Panc1 (cell line): Measurements from ENCODE around the gene GFY. TPM values are rescaled to one million over a fixed set of nuclear protein-coding genes. Genes with fewer than 3 reads are reported as not detected.

ENCODE experiments used
- ATAC-seq: fragments of 200-7000 bp; cut with Tn5 transposase; 2 replicates; pipeline ENCODE4 v1.9.1; 2020; ENCODE audit warnings: mild to moderate bottlenecking, moderate library complexity
- BruUV-seq: library from RNA; stranded (reverse); fragments of 400-500 nt; replicated peaks from 2 replicates; lab custom pipeline; 2021; lab: Mats Ljungman, UMichigan
- CTCF ChIA-PET: fragments of 300-600 bp; sonication (Branson Sonifier 250); formaldehyde crosslinking; loops from one replicate; lab custom pipeline; 2022; ENCODE audit warnings: antibody characterized with exemption; lab: Charles Lee
- POLR2A ChIA-PET: fragments of 300-600 bp; sonication (Branson Sonifier 250); formaldehyde crosslinking; loops from one replicate; lab custom pipeline; 2022; ENCODE audit warnings: antibody characterized with exemption; lab: Charles Lee
- DNase-seq: peaks from one replicate; pipeline ENCODE4 v3.0.0-alpha.2; 2010; ENCODE audit warnings: low read depth, low spot score
- H3K27ac ChIP-seq: 2 replicates; pipeline ENCODE4 v1.5.1; 2011; ENCODE audit warnings: mild to moderate bottlenecking, low read length, inconsistent platforms
- H3K27me3 ChIP-seq: fragments of 200-500 bp; sonication (Bioruptor generic); 2 replicates; pipeline ENCODE4 v1.6.0; 2014; ENCODE audit warnings: low read length, inconsistent platforms; ENCODE audit not compliant: control insufficient read depth, insufficient read depth
- H3K36me3 ChIP-seq: fragments of 200-500 bp; sonication (Bioruptor generic); 2 replicates; pipeline ENCODE4 v1.5.1; 2014; ENCODE audit warnings: inconsistent platforms, mild to moderate bottlenecking, low read length, moderate library complexity; ENCODE audit not compliant: control insufficient read depth, insufficient read depth
- H3K4me1 ChIP-seq: 2 replicates; pipeline ENCODE4 v1.5.1; 2011; ENCODE audit warnings: inconsistent platforms, mild to moderate bottlenecking, low read length, moderate library complexity; ENCODE audit not compliant: control insufficient read depth, insufficient read depth
- H3K4me3 ChIP-seq, 2 experiments: 2 replicates each; pipeline ENCODE4 v1.5.1; 2011 to 2012; ENCODE audit warnings: low read depth in 2 of 2, low read length in 2 of 2, mild to moderate bottlenecking in 2 of 2, inconsistent platforms in 1 of 2, moderate library complexity in 1 of 2
- H3K9me3 ChIP-seq: fragments of 200-500 bp; sonication (Bioruptor generic); 2 replicates; pipeline ENCODE4 v1.5.1; 2014; ENCODE audit warnings: low read depth, mild to moderate bottlenecking, inconsistent platforms, low read length, moderate library complexity; ENCODE audit not compliant: control insufficient read depth, insufficient read depth
- CTCF ChIP-seq: fragments of 450-650 bp; IDR thresholded peaks from 2 replicates; pipeline ENCODE4 v1.5.1; 2017; ENCODE audit warnings: mild to moderate bottlenecking
- POLR2AphosphoS5 ChIP-seq: IDR thresholded peaks from 2 replicates; pipeline ENCODE4 v1.6.1; 2012; ENCODE audit warnings: mild to moderate bottlenecking, low read depth, low read length, moderate library complexity
- REST ChIP-seq, 2 experiments: IDR thresholded peaks; 2 replicates each; pipeline ENCODE4 v1.6.1; 2011 to 2012; ENCODE audit warnings: low read depth in 2 of 2, control low read depth in 1 of 2, low read length in 1 of 2, mild to moderate bottlenecking in 1 of 2, moderate library complexity in 1 of 2; ENCODE audit not compliant: insufficient read depth in 1 of 2
- SIN3A ChIP-seq: IDR thresholded peaks from 2 replicates; pipeline ENCODE4 v1.6.1; 2012; ENCODE audit warnings: low read depth, mild to moderate bottlenecking, low read length, moderate library complexity, borderline replicate concordance; ENCODE audit not compliant: insufficient read depth
- TCF7L2 ChIP-seq: IDR thresholded peaks from 2 replicates; pipeline ENCODE4 v1.6.1; 2011; ENCODE audit warnings: mild to moderate bottlenecking, low read depth, low read length, inconsistent platforms
- in situ Hi-C: cut with HindIII; loops from 2 replicates; pipeline ENCODE4 v1.10.0; 2016; ENCODE audit warnings: low sequenced_read_pairs, low pct_unique_long_range_greater_than_20kb
- intact Hi-C: fragments of 100-400 bp; cut with micrococcal nuclease; formaldehyde crosslinking; loops from one replicate; pipeline ENCODE4 v1.10.0; 2022; ENCODE audit not compliant: unreplicated experiment
- total RNA-seq: library from RNA; stranded (reverse); gene quantifications from one replicate; pipeline ENCODE4 v1.2.1, GENCODE V29; 2021; ENCODE audit not compliant: unreplicated experiment

Gene GFY
- total RNA-seq, 1 experiment from 2014 or later = not detected

GRCh38 chr19:49382639-49383038 lies 42.5 kb upstream of the GFY start:
- BruUV-seq = no TSS peak
- POLR2A ChIA-PET = no interaction called here
- H3K36me3 ChIP-seq = no peaks in the 10 kb centered on the region
- no peak overlapping the region for H3K4me3 ChIP-seq
- H3K9me3 ChIP-seq = peaks cover 8% of the 10 kb centered on the region; the same call in 1 of the 2 replicates
- TF ChIP-seq REST (IDR thresholded peaks at IDR 0.05; ENCODE audit: insufficient read depth in 1 of 2, low read depth in 2 of 2, low read length in 1 of 2) (no peak), SIN3A (no peak), CTCF (no peak), TCF7L2 (no peak), POLR2AphosphoS5 (no peak)
- CTCF ChIA-PET = no interaction called here
- ATAC-seq = no peak
- no peak overlapping the region for H3K27ac ChIP-seq
- in situ Hi-C loops (no loop called here), intact Hi-C loops (no loop called here)
- DNase-seq = no peak
- no peaks in the 10 kb centered on the region for H3K4me1 ChIP-seq
- no peaks in the 10 kb centered on the region for H3K27me3 ChIP-seq

GRCh38 chr19:49383599-49383998 lies 41.6 kb upstream of the GFY start:
- TF ChIP-seq SIN3A (no peak), TCF7L2 (no peak), REST (IDR thresholded peaks at IDR 0.05; ENCODE audit: insufficient read depth in 1 of 2, low read depth in 2 of 2, low read length in 1 of 2) (no peak), POLR2AphosphoS5 (no peak), CTCF (no peak)
- POLR2A ChIA-PET = no interaction called here

More at GRCh38 chr19:49383599-49383998, 41.6 kb upstream of the GFY start:
- no peaks in the 10 kb centered on the region for H3K4me1 ChIP-seq
- no peak overlapping the region for H3K27ac ChIP-seq
- ATAC-seq = no peak
- intact Hi-C loops = no loop called here
- peaks cover 8% of the 10 kb centered on the region; the same call in 1 of the 2 replicates for H3K9me3 ChIP-seq
- no TSS peak for BruUV-seq
- no peaks in the 10 kb centered on the region for H3K36me3 ChIP-seq
- no peak for DNase-seq
- in situ Hi-C loops = no loop called here
- no peaks in the 10 kb centered on the region for H3K27me3 ChIP-seq
- no peak overlapping the region for H3K4me3 ChIP-seq
- CTCF ChIA-PET = no interaction called here
